ENCODE data around the gene PITX1.
A peak's percentile ranks its signal among the peaks of the same experiment; 100 is the strongest.

The PITX1 gene

GRCh38 chr5:135047347-135047695, 13.3 kb upstream of the PITX1 start:
- no peak for TF ChIP-seq JUND (IDR thresholded peaks at IDR 0.05; ENCODE audit: low read depth)
- in situ Hi-C loops (cut with HindIII; ENCODE audit: low pct_unique_long_range_greater_than_20kb, low sequenced_read_pairs): no loop called here
- DNase-seq (ENCODE audit: low read depth in 1 of 2, low spot score in 1 of 2): peak in 1 of 2 experiments; percentile 87

- in situ Hi-C loops (cut with HindIII; ENCODE audit: low pct_unique_long_range_greater_than_20kb, low sequenced_read_pairs): no loop called here
- DNase-seq (ENCODE audit: low read depth in 1 of 2, low spot score in 1 of 2): peak in 1 of 2 experiments; percentile 68
- no peak for TF ChIP-seq JUND (IDR thresholded peaks at IDR 0.05; ENCODE audit: low read depth)
Observed at GRCh38 chr5:135046661-135047346, 12.8 kb upstream of the PITX1 start.

- no peak for DNase-seq (ENCODE audit: low read depth in 1 of 2, low spot score in 1 of 2)
- in situ Hi-C loops (cut with HindIII; ENCODE audit: low pct_unique_long_range_greater_than_20kb, low sequenced_read_pairs): no loop called here
- no peak for TF ChIP-seq JUND (IDR thresholded peaks at IDR 0.05; ENCODE audit: low read depth)
Observed at GRCh38 chr5:135045488-135045887, 11.5 kb upstream of the PITX1 start.

GRCh38 chr5:135042595-135042994, 8.6 kb upstream of the PITX1 start:
- no peak for TF ChIP-seq JUND (IDR thresholded peaks at IDR 0.05; ENCODE audit: low read depth)
- in situ Hi-C loops (cut with HindIII; ENCODE audit: low pct_unique_long_range_greater_than_20kb, low sequenced_read_pairs): no loop called here
- DNase-seq (ENCODE audit: low read depth in 1 of 2, low spot score in 1 of 2): peak in 1 of 2 experiments; percentile 38

GRCh38 chr5:135041726-135042125, 7.7 kb upstream of the PITX1 start:
- TF ChIP-seq JUND (IDR thresholded peaks at IDR 0.05; ENCODE audit: low read depth): no peak
- in situ Hi-C loops (cut with HindIII; ENCODE audit: low pct_unique_long_range_greater_than_20kb, low sequenced_read_pairs): no loop called here
- no peak for DNase-seq (ENCODE audit: low read depth in 1 of 2, low spot score in 1 of 2)

GRCh38 chr5:135041145-135041587, 7.1 kb upstream of the PITX1 start:
- in situ Hi-C loops (cut with HindIII; ENCODE audit: low pct_unique_long_range_greater_than_20kb, low sequenced_read_pairs): no loop called here
- DNase-seq (ENCODE audit: low read depth in 1 of 2, low spot score in 1 of 2): no peak
- TF ChIP-seq JUND (IDR thresholded peaks at IDR 0.05; ENCODE audit: low read depth): no peak

GRCh38 chr5:135040333-135041144, 6.5 kb upstream of the PITX1 start:
- no peak for DNase-seq (ENCODE audit: low read depth in 1 of 2, low spot score in 1 of 2)
- TF ChIP-seq JUND (IDR thresholded peaks at IDR 0.05; ENCODE audit: low read depth): no peak
- in situ Hi-C loops (cut with HindIII; ENCODE audit: low pct_unique_long_range_greater_than_20kb, low sequenced_read_pairs): no loop called here

GRCh38 chr5:135040034-135040332, 6.0 kb upstream of the PITX1 start:
- in situ Hi-C loops (cut with HindIII; ENCODE audit: low pct_unique_long_range_greater_than_20kb, low sequenced_read_pairs): no loop called here
- TF ChIP-seq JUND (IDR thresholded peaks at IDR 0.05; ENCODE audit: low read depth): no peak
- DNase-seq (ENCODE audit: low read depth in 1 of 2, low spot score in 1 of 2): no peak

GRCh38 chr5:135039271-135040033, 5.4 kb upstream of the PITX1 start:
- DNase-seq (ENCODE audit: low read depth in 1 of 2, low spot score in 1 of 2): peak; percentile 30 to 69
- no peak for TF ChIP-seq JUND (IDR thresholded peaks at IDR 0.05; ENCODE audit: low read depth)
- in situ Hi-C loops (cut with HindIII; ENCODE audit: low pct_unique_long_range_greater_than_20kb, low sequenced_read_pairs): no loop called here

GRCh38 chr5:135038813-135039270, 4.8 kb upstream of the PITX1 start:
- TF ChIP-seq JUND (IDR thresholded peaks at IDR 0.05; ENCODE audit: low read depth): no peak
- no peak for DNase-seq (ENCODE audit: low read depth in 1 of 2, low spot score in 1 of 2)
- in situ Hi-C loops (cut with HindIII; ENCODE audit: low pct_unique_long_range_greater_than_20kb, low sequenced_read_pairs): no loop called here

- no peak for TF ChIP-seq JUND (IDR thresholded peaks at IDR 0.05; ENCODE audit: low read depth)
- DNase-seq (ENCODE audit: low read depth in 1 of 2, low spot score in 1 of 2): no peak
- in situ Hi-C loops (cut with HindIII; ENCODE audit: low pct_unique_long_range_greater_than_20kb, low sequenced_read_pairs): no loop called here
Observed at GRCh38 chr5:135038205-135038812, 4.3 kb upstream of the PITX1 start.

GRCh38 chr5:135037519-135038204, 3.6 kb upstream of the PITX1 start:
- DNase-seq (ENCODE audit: low read depth in 1 of 2, low spot score in 1 of 2): no peak
- in situ Hi-C loops (cut with HindIII; ENCODE audit: low pct_unique_long_range_greater_than_20kb, low sequenced_read_pairs): no loop called here
- TF ChIP-seq JUND (IDR thresholded peaks at IDR 0.05; ENCODE audit: low read depth): no peak
